HG03521 (cell line): ENCODE data around the gene TMEM221.

Source experiments
- ATAC-seq: cut with Tn5 transposase; IDR thresholded peaks from one replicate; pipeline ENCODE4 v1.9.1; 2021; ENCODE audit warnings: mild to moderate bottlenecking, moderate library complexity; ENCODE audit not compliant: unreplicated experiment

The TMEM221 gene

DNA sequence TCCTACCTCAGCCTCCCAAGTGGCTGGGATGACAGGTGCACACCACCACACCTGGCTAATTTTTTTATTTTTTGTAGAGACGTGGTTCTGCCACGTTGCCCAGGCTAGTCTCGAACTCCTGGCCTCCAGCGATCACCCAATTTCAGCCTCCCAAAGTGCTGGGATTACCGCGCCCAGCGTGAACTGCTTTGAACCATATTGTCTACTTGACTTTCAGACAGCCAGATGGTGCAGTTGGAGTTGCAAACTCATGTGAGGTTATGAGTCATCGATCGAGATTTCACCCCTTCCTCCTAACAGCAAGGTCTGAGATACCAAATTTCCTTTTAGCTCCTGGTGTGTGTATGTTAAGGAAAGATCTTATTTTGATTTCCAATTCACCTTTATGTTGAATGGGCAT lies 24.6 kb upstream of the TMEM221 start:
- no peak for ATAC-seq

DNA sequence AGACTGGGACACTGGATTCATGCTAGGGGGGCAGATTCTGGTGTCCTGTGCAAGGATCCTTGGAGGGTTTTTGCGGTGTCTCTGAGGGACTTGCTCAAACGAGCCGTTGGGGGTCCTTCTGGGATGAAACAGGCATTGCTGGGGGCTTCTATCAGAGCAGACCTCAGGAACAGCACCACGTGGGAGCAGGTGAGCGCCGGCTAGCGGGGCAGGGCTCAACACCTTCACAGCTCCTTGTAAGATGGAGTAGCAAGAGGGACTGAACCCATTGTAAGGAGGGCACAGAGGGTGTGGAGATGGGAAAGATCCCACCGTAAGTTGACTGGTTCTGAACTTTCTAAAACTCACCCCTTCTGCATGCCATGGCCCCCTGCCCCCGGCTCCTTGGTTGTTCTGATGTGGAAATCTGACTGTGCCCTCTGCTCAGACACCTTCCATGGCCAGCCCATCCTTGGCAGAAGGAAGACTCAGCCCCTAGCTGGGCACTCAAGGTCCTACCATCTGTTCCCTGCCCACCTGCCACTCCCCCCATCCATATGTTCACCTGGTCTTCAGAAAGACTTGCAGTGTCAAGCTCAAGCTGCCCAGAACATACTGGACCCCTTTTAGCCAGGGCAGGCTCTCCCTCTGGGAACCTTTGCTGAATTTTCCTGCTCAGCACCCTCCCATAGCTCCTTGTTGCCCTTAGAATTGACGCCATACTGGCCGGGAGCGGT lies 23.1 kb upstream of the TMEM221 start:
- ATAC-seq, result no peak

DNA sequence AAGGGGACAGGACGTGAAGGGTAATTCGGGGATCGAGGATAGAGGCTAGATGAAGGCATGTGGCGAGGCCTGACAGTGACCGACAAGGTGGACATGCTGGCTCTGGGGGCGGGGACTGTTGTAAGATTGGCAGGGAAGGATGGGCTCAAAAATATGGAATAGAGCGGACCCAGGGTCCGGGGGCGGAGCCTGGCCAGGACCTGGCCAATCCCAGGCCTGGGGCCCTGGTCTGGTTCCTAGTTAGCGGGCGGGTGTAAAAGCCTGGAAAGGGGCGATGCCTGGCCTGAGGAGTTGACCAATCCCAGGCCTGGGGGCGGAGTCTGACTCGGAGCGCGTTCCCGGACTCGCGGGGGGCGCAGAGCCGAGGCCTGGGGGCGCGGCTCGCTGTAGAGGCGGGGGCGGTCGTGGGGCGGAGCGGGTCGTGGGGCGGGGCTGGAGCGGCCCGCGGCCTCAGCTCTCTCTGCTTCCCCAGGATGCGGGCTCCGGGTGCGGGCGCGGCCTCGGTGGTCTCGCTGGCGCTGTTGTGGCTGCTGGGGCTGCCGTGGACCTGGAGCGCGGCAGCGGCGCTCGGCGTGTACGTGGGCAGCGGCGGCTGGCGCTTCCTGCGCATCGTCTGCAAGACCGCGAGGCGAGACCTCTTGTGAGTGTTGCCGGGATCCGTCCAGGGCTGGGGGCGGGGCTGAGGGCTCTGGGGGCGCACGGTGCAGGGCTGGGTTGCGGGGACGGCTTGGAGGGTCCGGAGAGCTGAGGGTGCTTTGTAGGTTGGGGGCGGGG lies 21.8 kb upstream of the TMEM221 start, which contains the start of gene SLC27A1:
SLC27A1 (plus strand) TSS at position 457 of the 774 bp plus-strand sequence; CDS start at position 474, 17 bp downstream.
- ATAC-seq, result peak; percentile 74

DNA sequence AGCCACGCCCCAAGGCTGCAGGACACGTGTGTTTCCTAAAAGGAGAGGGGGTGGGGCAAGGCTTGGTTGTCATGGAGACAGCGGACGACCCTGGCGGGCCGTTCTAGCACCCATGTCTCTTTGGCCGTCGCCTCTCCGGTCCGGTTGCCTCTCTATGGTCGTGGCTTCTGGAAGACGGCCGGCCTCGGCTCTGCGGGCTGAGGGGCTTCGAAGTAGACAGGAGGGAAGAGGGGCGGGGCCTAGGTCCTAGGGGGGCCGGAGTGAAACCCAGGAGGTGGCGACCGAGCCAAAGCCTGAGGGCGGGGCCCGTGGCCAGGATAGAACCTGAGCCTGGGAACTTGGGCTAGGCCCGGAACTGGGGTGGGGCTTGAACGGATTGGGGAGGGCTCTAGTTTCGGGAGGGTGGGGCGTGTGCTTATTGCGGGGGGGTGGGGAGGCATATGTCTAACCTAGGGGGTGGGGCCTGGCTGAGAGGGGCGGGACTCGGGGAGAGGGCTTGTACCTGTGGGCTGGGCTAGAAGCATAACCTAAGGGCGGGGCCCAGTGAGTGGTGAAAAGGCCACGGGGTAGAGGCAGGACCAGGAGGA lies 21.1 kb upstream of the TMEM221 start:
- peak; percentile 47 for ATAC-seq

DNA sequence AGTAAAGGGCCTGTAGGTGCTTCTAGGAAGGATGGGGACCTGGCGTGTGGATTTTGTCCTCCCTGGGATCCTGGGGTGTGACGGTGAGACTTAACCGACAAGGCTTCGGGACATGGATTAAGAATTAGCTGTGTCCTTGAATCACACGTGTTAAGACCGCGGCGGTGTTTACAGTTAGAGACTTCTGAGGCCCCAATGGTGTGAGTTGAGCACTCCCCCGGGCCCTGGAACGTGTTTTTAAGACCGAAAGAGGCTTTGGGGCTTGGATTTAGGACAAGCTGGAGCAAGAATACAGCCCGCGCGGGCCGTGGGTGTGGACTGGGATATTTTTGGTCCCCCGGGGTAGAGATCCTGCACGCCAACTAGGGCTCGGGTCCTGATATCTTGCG lies 20.6 kb upstream of the TMEM221 start:
- ATAC-seq, result no peak

DNA sequence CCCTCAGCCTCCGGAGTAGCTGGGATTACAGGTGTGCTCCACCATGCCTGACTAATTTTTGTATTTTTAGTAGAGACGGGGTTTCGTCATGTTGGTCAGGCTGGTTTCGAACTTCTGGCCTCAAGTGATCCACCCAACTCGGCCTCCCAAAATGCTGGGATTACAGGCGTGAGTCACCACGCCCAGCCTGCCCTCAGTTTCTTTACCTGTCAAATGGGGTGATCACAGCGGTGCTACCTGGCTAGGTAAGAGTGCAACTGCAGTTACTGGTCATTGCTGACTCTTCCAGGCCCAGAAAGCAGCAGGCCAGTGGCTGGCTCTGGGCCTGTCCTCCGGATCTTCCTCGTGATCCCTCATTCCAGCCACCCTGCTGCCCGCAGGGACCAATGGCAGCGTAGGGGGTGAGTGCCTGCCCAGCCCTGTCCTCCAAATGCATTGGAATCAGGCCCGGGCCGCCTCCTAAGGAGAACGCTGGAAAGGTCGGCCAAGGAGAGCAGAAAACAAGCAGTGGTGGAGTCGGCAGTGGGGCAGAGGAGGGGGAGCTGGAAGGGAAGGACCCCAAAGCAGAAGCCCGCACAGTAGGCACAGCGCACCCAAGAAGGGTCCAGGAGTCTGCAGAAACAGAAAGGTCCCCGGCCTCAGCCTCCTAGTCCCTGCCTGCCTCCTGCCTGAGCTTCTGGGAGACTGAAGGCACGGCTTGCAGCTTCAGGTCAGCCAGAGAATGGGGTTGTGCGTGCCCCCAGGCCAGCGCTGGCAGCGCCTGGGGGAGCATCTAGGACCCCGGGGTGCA lies 20.0 kb upstream of the TMEM221 start:
- ATAC-seq, result no peak

DNA sequence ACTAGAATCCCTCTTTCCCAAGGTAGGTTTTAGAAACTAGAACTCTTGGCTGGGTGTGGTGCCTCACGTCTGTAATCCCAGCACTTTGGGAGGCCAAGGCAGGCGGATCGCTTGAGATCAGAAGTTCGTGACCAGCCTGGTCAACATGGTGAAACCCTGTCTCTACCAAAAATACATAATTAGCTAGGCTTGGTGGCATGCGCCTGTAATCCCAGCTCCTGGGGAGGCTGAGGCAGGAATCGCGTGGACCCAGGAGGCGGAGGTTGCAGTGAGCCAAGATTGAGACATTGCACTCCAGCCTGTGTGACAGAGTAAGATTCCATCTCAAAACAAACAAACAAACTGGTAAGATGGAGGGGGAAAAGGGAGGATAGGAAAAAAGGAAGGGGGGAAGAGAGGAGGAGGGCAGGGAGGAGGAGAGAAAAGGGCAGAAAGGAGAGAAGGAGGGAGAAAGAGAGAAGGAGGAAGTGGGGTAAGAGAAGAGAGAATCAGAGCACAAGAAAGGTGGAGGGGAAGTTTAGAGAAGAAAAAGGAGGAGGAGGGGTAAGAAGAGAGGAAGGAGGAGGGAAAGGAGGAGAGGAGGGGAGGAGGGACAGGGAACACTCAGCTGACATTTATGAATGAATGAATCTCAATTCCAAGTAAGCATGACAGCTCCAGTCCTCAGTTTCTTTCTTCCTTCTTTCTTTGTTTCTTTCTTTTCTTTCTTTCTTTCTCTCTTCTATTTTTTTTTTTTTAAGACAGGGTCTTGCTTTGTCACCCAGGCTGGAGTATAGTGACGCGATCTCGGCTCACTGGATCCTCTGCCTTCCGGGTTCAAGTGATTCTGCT lies 19.2 kb upstream of the TMEM221 start:
- no peak for ATAC-seq

DNA sequence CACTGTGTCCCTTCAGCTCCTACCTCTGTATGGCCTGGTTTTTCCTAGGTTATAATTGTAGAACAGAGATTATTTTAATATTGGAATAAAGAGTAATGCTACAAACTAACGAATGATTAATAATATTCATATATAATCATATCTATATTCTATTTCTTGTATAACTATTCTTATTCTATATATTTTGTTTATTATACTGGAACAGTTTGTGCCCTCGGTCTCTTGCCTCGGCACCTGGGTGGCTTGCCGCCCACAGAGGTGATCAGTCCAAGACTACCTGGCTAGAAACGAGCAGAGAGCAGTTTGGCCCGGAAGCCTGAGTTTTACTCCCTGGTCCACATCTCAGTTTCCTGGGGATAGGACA lies 18.0 kb upstream of the TMEM221 start:
- ATAC-seq, result no peak

DNA sequence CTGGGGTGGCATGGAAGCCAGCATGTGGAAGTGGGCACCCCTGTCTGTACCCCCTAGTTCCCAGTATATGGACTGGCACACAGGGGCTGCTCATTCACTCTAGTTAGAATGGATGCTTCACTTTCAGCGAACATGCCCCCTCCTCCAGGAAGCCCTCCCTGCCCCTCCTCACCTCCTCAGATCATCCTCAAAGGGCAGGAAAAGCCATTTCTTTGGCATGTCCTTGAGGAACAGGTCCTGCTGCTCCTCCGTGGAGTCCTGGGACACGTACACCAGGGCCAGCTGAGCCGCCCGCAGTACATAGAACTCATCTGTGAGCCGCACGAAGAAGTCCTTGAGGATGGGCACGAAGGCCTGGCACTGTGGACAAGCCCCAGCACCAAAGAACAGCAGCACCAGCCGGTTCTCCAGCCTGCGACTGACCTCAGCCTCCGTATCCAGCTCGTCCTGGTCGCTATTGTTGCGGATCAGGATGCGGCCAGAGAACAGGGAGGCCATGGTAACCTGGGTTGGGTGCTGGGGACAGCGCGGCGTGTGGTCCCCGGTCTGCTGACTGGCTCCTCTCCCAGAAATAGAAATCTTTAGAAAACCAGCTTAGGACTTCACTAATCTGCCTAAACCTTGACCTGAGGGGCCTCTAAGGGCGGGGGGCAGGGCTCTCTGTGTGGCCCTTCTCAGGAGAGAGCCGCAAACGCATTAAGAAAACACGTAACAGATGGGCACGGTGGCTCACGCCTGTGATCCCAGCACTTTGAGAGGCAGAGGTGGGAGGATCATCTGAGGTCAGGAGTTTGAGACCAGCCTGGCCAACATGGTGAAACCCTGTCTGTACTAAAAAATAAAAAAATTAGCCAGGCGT lies 12.1 kb upstream of the TMEM221 start, which contains the start of gene NXNL1:
NXNL1 (minus strand) TSS at position 555 of the 859 bp plus-strand sequence; CDS start at position 498, 57 bp downstream.
- ATAC-seq, result no peak

DNA sequence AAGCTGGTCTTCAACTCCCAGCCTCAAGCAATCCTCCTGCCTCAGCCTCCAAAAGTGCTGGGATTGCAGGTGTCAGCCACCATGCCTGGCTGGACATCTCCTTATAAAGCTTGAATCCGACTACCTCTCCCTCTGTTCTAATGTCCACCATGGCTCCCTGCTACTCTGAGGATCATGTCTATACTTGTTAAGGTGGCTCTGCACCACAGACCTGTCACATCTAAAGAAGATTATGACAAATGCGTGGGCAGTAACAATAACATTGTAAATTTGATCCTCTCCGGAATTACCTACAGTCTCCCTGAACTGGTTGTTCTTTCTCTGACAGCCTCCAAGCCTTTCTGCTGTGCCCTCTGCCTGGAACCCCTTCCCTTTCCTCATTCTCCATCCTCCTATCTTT lies 10.5 kb upstream of the TMEM221 start:
- no peak for ATAC-seq

DNA sequence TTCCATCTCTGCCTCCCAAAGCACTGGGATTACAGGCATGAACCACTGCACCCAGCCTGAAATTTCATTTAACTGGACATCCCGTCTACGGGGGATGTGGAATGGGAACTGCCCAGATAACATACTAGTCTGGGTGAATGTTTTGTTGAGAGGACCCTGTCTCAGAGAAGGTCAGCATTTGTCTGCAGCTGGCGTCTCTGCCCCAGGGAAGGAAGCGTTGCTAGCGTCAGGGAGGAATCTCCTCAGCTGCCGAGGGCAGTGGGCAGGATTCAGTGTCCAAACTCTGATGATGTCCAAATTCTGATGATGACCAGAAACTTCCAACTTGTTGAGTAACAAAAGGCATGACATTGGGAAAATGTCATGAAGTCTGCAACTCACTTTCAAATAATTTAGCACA lies 9.1 kb upstream of the TMEM221 start:
- ATAC-seq, result no peak

DNA sequence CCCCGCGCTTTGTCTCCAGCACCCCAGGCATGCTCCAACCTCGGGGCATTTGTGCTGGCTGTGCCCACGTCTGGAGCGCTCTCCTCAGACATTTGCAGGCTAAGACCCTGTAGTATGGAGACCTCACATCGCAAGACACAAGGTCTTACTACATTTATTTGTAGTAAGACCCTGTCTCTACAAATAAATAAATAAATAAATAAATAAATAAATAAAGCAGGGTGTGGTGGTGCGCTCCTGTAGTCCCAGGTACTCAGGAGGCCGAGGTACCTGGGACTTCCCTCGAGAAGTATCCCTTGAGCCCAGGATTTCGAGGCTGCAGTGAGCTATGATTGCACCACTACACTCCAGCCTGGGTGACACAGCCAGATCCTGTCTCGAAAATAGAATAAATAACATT lies 7.7 kb upstream of the TMEM221 start:
- no peak for ATAC-seq

DNA sequence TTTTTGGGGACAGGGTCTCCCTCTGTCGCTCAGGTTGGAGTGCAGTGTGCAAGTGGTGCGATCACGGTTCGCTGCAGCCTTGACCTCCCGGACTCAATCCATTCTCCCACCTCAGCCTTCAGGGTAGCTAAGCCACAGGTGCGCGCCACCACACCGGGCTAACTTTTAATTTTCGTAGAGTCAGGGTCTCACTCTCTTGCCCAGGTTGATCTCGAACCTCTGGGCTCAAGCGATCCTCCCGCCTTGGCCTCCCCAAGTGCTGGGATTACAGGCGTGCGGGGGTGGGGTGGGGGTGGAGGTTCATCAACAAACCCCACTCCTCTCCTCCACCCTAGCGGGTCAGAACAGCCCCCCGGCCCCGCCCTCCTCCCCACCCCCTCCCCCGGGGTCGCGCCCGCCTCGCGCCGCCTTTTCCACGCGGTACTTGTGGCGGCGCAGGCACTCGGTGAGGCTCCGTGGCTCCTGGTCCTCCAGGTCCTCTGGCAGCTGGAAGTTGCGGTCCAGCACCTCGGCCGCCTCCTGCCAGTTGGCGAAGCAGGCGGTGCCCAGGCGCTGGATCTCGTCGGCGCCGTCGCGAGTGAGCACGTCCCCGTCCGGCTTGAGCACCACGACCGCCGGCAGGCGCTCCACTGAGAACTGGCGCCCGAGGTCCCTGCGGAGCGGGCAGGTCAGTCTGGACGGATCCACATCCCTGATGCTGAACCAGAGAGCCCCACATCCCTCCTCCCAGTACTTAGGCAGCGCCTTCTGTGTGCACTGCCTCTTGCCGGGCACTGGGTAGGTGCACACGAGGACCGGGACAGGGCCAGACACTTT lies 7.0 kb upstream of the TMEM221 start:
- ATAC-seq, result no peak

DNA sequence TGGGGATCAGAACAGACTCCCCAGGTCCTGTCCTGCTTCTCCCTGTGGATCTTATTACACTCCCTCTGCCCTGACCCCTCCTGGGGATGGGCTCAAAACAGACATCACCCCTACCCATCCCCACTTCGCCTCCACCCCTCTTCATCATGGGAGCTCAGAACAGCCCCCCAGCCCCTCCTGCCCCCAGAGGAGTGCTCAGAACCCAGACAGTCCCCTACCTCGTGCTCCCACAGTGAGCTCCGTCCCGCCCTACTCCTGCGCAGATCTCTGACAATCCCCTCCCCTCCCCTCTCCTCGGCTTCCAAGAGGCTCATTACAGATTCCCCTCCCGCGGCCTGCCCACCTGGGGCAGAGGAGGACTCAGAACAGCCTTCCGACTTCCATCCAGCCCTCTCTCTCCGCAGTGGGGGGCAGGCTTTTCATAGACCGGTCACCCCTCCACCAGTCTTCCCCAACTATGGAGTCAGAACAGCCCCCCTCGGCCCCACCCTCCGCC lies 6.2 kb upstream of the TMEM221 start:
- ATAC-seq, result no peak

DNA sequence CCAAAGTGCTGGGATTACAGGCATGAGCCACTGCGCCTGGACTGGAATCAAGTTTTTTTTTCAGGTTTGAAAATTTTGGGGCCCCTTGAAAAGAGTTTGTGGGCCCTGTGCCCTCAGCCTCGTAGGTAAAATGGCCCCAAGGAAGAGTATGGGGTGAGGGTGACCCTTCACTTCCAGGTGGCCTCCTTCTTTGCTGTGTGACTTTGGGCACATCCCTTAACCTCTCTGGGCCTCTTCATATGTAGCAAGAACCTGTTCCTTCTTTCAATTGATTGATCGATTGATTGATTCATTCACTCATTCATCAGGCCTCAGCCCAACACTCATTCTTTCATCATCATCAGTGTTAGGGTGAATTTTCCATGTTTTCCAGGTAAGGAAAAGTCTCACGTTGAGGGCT lies 3.4 kb upstream of the TMEM221 start:
- ATAC-seq, result no peak

DNA sequence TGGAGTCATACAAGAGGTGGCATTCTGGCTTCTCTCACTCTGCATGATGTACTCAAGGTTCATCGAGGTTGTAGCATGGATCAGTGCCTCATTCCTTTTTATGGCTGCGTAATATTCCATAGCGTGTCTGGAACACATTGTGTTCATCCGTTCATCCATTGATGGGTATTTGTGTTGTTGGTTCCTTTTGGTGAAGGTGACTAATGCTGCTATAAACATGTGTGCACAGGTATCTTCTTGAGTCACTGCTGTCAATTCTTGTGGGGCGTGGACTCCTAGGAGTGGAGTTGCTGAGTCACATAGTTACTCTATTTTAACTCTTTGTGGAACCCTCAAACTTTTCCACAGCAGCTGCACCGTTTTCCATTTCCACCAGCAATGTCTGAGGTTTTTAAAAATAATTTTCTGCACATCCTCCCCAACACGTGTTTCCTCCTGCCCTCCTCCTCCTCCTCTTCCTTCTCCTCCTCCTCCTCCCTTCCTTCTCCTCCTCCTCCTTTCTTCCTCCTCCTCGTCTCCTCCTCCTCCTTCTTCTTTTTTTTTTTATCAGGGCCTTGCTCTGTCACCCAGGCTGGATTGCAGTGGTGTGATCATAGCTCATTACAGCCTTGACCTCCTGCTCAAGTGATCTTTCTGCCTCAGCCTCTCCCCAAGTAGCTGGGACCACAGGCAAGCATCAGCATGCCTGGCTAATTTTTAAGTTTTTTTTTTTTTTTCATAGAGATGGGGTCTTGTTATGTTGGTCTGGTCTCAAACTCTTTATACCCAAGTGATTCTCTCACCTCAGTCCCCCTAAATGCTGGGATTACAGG lies 2.0 kb upstream of the TMEM221 start:
- no peak for ATAC-seq

DNA sequence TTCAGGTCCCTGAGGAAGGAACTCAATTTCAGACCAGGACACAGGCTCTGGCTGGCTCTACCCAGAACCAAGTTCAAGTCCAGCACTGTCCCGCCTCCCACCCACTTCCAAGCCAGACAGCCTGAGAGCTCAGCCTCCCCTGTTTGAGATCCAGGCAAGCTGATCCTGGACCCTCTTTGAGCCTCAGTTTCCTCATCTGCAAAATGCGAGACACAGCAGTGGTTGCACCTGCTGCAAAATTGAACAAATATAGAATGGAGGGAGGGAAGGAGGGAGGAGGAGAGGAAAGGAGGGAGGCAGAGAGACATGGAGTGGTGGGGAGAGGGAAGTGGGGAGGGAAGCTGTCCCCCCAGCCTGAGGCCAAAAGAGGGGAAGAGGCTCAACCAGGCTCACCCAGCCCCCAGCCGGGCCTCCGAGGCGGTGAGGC lies 751 bp downstream of the TMEM221 start:
- no peak for ATAC-seq
